Measurements from ENCODE around the gene SLC9A2. TPM values are rescaled to one million over a fixed set of nuclear protein-coding genes. Genes with fewer than 3 reads are reported as not detected.

Gene SLC9A2
- total RNA-seq, 5 donors from 2014 or later (not counting 1 experiment from before 2014, with no cell fraction given): not detected

Other genes starting within 250 kb of the SLC9A2 start
- gene IL18RAP, start 196.4 kb upstream of the SLC9A2 start, total RNA-seq: 1 to 10 TPM; 2.5 to 9.9 (median 6.4) TPM
- under 1 TPM in 2 of 5 donors, not detected in 3; 0.09 to 0.13 TPM for gene SLC9A4, start 146.3 kb upstream of the SLC9A2 start, total RNA-seq
- gene TMEM182, start 142.5 kb downstream of the SLC9A2 start, total RNA-seq: 1 to 10 TPM; 3.3 to 6.9 (median 5.7) TPM

All from T-cell (primary cell).